Suprapubic skin (tissue), 4 donors: Measurements from ENCODE around the gene ZMYM4. TPM values are rescaled to one million over a fixed set of nuclear protein-coding genes. Genes with fewer than 3 reads are reported as not detected.
"Not testable (repeated sequence)": the region's sequence is repeated elsewhere in the genome, so short reads cannot be mapped to it uniquely, and the experiment has no call there.

ENCODE experiments used
- DNase-seq, 2 donors: peaks; one replicate each; pipeline ENCODE4 v3.0.0-alpha.2; 2019; ENCODE audit warnings: low spot score in 2 of 2
- H3K27ac ChIP-seq: fragments of 200-600 bp; sonication (generic); one replicate; pipeline ENCODE4 v1.5.1; 2019
- H3K27me3 ChIP-seq: fragments of 200-600 bp; sonication (generic); one replicate; pipeline ENCODE4 v1.5.1; 2019
- H3K36me3 ChIP-seq: fragments of 200-600 bp; sonication (generic); one replicate; pipeline ENCODE4 v1.5.1; 2019
- H3K4me1 ChIP-seq: fragments of 200-600 bp; sonication (generic); one replicate; pipeline ENCODE4 v1.5.1; 2019
- H3K4me3 ChIP-seq: fragments of 200-600 bp; sonication (generic); one replicate; pipeline ENCODE4 v1.5.1; 2019; ENCODE audit warnings: mild to moderate bottlenecking
- H3K9me3 ChIP-seq: fragments of 200-600 bp; sonication (generic); one replicate; pipeline ENCODE4 v1.5.1; 2019
- EP300 ChIP-seq: sonication (generic); formaldehyde crosslinking; IDR thresholded peaks from one replicate; pipeline ENCODE4 v1.6.1; 2017; ENCODE audit warnings: antibody characterized with exemption
- POLR2A ChIP-seq, 2 donors: fragments of 450-650 bp; IDR thresholded peaks; one replicate each; pipeline ENCODE4 v1.6.1; 2017; ENCODE audit warnings: antibody characterized with exemption in 2 of 2, mild to moderate bottlenecking in 2 of 2, moderate library complexity in 2 of 2
- POLR2AphosphoS5 ChIP-seq, 3 donors: sonication (generic); formaldehyde crosslinking; IDR thresholded peaks; one replicate each; pipeline ENCODE4 v1.6.1; 2017; ENCODE audit warnings: antibody characterized with exemption in 3 of 3
- WGBS: methylation state at CpG from one replicate; pipeline ENCODE4 v1.1.5; 2018; 5-methylcytosine and 5-hydroxymethylcytosine counted together
- total RNA-seq, 4 donors: library from RNA; depleted of rRNA; stranded (reverse); fragments of >200 nt; gene quantifications; one replicate each; pipeline ENCODE4 v1.1.0, GENCODE V29; 2016
- TF ChIP-seq, protein P1 (sequence below), 2 donors: fragments of 200-600 bp in 1 of 2; fragments of 450-650 bp in 1 of 2; sonication (generic) in 1 of 2; IDR thresholded peaks; one replicate each; pipeline ENCODE4 v1.5.1; 2016 to 2019; ENCODE audit warnings: antibody characterized with exemption in 2 of 2, mild to moderate bottlenecking in 1 of 2, moderate library complexity in 1 of 2

Gene ZMYM4
- total RNA-seq, 4 donors from 2014 or later: 16.9 to 43.0 (median 19.6) TPM

DNA sequence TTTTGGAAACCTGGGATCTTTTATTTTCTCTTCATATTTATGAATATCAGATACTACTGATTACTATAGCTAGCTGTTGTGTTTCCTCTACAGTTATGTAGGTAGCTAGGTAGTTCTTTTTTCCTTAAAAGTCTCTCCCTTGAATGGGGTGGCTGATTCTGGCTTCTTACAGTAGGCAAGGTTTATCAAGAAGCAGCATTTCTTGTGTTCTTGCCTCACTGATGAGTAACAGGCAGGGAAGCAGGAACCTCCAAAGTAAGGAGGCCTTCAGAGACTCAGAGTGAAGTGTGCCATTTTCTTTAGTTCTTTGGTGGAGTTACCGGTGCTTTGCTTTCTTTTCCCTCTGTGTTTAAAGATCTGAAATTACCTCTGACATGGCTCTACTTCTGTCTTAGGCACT is 56.0 kb downstream of the ZMYM4 start:
- no peak for DNase-seq
- H3K27ac ChIP-seq: no peak overlapping the region
- TF ChIP-seq POLR2AphosphoS5 (IDR thresholded peaks at IDR 0.05) (no peak), EP300 (no peak), POLR2A (IDR thresholded peaks at IDR 0.05) (no peak)
- TF ChIP-seq, protein P1, sequence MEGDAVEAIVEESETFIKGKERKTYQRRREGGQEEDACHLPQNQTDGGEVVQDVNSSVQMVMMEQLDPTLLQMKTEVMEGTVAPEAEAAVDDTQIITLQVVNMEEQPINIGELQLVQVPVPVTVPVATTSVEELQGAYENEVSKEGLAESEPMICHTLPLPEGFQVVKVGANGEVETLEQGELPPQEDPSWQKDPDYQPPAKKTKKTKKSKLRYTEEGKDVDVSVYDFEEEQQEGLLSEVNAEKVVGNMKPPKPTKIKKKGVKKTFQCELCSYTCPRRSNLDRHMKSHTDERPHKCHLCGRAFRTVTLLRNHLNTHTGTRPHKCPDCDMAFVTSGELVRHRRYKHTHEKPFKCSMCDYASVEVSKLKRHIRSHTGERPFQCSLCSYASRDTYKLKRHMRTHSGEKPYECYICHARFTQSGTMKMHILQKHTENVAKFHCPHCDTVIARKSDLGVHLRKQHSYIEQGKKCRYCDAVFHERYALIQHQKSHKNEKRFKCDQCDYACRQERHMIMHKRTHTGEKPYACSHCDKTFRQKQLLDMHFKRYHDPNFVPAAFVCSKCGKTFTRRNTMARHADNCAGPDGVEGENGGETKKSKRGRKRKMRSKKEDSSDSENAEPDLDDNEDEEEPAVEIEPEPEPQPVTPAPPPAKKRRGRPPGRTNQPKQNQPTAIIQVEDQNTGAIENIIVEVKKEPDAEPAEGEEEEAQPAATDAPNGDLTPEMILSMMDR (IDR thresholded peaks at IDR 0.05): no peak

DNA sequence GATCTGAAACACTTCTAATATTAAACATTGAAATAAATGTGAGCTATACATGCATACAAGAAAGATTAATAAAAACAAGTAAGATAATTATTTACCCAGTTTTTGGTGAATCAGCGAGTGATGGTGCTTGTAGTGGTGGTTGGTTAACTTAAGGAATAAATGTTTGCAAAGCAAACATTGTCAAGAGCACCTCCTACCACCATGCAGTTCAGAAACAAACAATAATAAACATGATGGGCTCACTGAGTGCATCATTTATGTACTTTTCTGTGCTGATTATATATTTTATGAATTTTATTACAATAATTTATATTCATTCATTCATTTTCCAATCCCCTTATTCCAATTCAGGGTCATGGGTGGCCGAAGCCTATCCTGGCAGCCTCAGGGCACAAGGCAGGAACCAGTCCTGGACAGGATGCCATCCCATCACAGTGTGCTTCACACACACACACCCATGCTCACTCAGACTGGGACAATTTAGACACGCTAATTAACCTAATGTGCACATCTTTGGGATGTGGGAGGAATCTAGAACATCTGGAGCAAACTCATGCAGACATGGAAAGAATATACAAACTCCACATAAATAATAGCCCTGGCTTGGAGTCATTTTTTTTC is 57.8 kb downstream of the ZMYM4 start:
- whole genome bisulfite sequencing: 83% methylated on average over 3 of the region's 3 CpGs
- no peak overlapping the region for H3K27ac ChIP-seq
- TF ChIP-seq, protein P1 (IDR thresholded peaks at IDR 0.05): no peak
- no peak for TF ChIP-seq POLR2A (IDR thresholded peaks at IDR 0.05)
- TF ChIP-seq POLR2AphosphoS5 (IDR thresholded peaks at IDR 0.05): no peak
- TF ChIP-seq EP300: no peak
- no peaks in the 10 kb centered on the region for H3K9me3 ChIP-seq
- peaks cover 8% of the 10 kb centered on the region for H3K4me1 ChIP-seq
- H3K36me3 ChIP-seq: peaks cover 8% of the 10 kb centered on the region
- DNase-seq: no peak
- H3K27me3 ChIP-seq: no peaks in the 10 kb centered on the region
- H3K4me3 ChIP-seq: no peak overlapping the region

More for the DNA sequence above, 56.0 kb downstream of the ZMYM4 start:
- Histone ChIP-seq H3K27me3 (no peaks in the 10 kb centered on the region), H3K9me3 (no peaks in the 10 kb centered on the region), H3K36me3 (peaks cover 8% of the 10 kb centered on the region), H3K4me3 (no peak overlapping the region), H3K4me1 (peaks cover 11% of the 10 kb centered on the region)
- WGBS: 74% methylated on average over 1 of the region's 1 CpG

DNA sequence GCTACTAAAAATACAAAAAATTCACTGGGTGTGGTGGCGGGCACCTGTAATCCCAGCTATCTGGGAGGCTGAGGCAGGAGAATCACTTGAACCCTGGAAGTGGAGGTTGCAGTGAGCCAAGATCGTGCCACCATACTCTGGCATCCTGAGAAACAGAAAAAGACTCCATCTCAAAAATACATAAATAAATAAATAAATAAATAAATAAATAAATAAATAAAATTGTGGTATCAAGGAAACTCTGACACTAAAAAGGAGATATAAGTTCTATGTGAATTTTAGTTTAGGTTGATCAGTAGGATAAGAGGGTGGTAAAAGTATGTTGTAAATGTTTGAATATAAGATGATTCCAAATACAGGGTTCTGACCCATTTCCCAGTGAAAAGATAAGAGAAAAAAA is 63.1 kb downstream of the ZMYM4 start:
- not testable (repeated sequence) for H3K27ac ChIP-seq, H3K4me3 ChIP-seq, H3K4me1 ChIP-seq, H3K9me3 ChIP-seq, H3K27me3 ChIP-seq, H3K36me3 ChIP-seq, DNase-seq
- 65% methylated on average over 2 of the region's 2 CpGs for WGBS

DNA sequence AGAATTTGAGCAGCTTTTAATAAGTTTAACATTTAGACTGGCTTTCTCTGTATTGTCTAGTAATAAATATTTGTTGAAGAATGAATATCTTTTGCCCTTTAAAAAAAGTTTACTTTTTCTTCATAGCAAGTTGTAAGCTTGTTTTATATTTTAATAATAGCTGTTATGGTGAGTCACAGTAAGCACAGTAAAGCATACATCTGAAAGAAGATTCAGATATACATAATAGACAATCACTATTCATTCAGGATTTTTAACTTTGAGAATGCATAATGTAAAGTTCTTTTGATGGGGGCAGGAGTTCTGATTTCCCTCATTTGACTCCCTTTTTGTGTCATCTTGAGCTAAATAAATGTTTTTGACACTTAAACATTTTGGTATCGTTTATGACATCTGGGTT is 66.0 kb downstream of the ZMYM4 start:
- DNase-seq: no peak
- WGBS: 77% methylated on average over 1 of the region's 1 CpG
- TF ChIP-seq EP300 (no peak), POLR2A (IDR thresholded peaks at IDR 0.05) (no peak), POLR2AphosphoS5 (IDR thresholded peaks at IDR 0.05) (no peak)
- TF ChIP-seq, protein P1 (IDR thresholded peaks at IDR 0.05): no peak
- H3K4me1 ChIP-seq: no peaks in the 10 kb centered on the region
- no peak overlapping the region for H3K27ac ChIP-seq
- H3K9me3 ChIP-seq: no peaks in the 10 kb centered on the region
- H3K27me3 ChIP-seq: no peaks in the 10 kb centered on the region
- H3K4me3 ChIP-seq: no peak overlapping the region
- H3K36me3 ChIP-seq: peaks cover 5% of the 10 kb centered on the region

DNA sequence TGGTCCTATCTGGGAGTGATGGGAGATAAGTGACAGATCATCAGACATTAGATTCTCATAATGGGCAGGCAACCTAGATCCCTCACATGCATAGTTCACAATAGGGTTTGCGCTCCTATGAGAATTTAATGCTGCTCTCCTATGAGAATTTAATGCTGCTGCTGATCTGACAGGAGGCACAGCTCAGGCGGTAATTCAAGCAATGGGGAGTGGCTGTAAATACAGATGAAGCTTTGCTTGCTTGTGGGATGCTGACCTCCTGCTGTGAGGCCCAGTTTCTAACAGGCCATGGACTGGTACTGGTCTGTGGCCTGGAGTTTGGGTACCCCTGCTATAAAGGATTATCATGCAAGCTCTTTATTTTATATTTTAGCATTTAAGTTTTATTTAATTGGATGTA is 72.0 kb downstream of the ZMYM4 start:
- Histone ChIP-seq H3K36me3 (peaks cover 1% of the 10 kb centered on the region), H3K9me3 (no peaks in the 10 kb centered on the region), H3K4me1 (no peaks in the 10 kb centered on the region), H3K27ac (no peak overlapping the region), H3K27me3 (no peaks in the 10 kb centered on the region), H3K4me3 (no peak overlapping the region)
- 97% methylated on average over 2 of the region's 2 CpGs for WGBS
- no peak for DNase-seq
- TF ChIP-seq POLR2AphosphoS5 (IDR thresholded peaks at IDR 0.05) (no peak), POLR2A (IDR thresholded peaks at IDR 0.05) (no peak), EP300 (no peak)
- TF ChIP-seq, protein P1 (IDR thresholded peaks at IDR 0.05): no peak

DNA sequence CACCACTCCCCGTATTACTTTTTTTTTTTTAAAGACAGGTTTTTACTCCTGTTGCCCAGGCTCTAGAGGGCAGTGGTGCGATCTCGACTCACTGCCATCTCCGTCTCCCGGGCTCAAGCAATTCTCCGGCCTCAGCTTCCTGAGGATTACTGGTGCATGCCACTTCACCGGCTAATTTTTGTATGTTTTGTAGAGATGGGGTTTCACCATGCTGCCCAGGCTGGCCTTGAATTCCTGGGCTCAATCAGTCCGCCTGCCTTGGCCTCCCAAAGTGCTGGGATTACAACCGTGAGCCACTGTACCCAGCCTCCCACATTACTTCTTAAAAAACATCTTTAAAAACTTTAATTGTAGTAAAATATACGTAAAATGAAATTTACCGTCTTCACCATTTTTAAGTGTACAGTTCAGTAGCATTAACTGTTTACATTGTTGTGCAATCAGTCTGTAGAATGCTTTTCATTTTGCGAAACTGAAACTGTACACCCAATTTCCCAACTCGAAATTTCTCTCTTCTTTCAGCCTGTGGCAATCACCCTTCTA is 77.0 kb downstream of the ZMYM4 start:
- TF ChIP-seq, protein P1 (IDR thresholded peaks at IDR 0.05): no peak
- no peak for TF ChIP-seq EP300
- TF ChIP-seq POLR2AphosphoS5 (IDR thresholded peaks at IDR 0.05): no peak
- no peak for TF ChIP-seq POLR2A (IDR thresholded peaks at IDR 0.05)
- no peak overlapping the region for H3K4me3 ChIP-seq
- DNase-seq: no peak
- H3K36me3 ChIP-seq: no peaks in the 10 kb centered on the region
- 92% methylated on average over 13 of the region's 13 CpGs for WGBS
- no peaks in the 10 kb centered on the region for H3K9me3 ChIP-seq
- no peaks in the 10 kb centered on the region for H3K4me1 ChIP-seq
- H3K27me3 ChIP-seq: no peaks in the 10 kb centered on the region
- no peak overlapping the region for H3K27ac ChIP-seq
